Neural cell (in vitro differentiated cells): ENCODE measurements around the gene ELOVL3.

Experiments used
- EP300 ChIP-seq: fragments of 450-650 bp; conservative IDR thresholded peaks from 2 replicates; pipeline ENCODE4 v1.6.1; 2014; ENCODE audit warnings: antibody characterized with exemption, mild to moderate bottlenecking, moderate library complexity; ENCODE audit not compliant: poor library complexity, severe bottlenecking
- MXI1 ChIP-seq: fragments of 450-650 bp; conservative IDR thresholded peaks from 2 replicates; pipeline ENCODE4 v1.6.1; 2014; ENCODE audit warnings: antibody characterized with exemption, mild to moderate bottlenecking; ENCODE audit not compliant: poor library complexity, severe bottlenecking
- POLR2AphosphoS5 ChIP-seq: IDR thresholded peaks from 2 replicates; pipeline ENCODE4 v1.6.1; 2012
- TF ChIP-seq, protein P1 (sequence below): fragments of 450-650 bp; IDR thresholded peaks from 2 replicates; pipeline ENCODE4 v1.5.1; 2014; ENCODE audit warnings: antibody characterized with exemption, mild to moderate bottlenecking, moderate library complexity; ENCODE audit not compliant: poor library complexity, severe bottlenecking

DNA sequence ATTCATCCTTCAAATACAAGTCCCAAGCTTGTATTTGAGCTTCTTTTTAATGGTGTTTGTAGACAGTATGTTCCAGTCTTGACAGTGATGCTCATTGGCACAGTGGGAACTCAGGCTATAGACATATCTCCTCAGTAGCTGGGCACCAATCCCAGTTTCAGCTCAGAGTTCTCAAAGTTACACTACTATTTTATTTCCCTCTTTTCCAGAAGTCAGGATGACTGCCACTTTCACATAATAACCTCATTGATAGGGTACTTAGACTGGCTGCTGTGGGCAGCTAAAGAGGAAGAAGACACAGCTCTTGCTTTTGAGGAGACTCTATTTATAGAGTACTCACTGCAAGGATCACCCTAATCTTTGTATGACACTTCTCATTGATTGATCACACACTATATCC lies 21.6 kb downstream of the ELOVL3 start:
- TF ChIP-seq MXI1 (no peak), EP300 (no peak), POLR2AphosphoS5 (no peak)
- TF ChIP-seq, protein P1, sequence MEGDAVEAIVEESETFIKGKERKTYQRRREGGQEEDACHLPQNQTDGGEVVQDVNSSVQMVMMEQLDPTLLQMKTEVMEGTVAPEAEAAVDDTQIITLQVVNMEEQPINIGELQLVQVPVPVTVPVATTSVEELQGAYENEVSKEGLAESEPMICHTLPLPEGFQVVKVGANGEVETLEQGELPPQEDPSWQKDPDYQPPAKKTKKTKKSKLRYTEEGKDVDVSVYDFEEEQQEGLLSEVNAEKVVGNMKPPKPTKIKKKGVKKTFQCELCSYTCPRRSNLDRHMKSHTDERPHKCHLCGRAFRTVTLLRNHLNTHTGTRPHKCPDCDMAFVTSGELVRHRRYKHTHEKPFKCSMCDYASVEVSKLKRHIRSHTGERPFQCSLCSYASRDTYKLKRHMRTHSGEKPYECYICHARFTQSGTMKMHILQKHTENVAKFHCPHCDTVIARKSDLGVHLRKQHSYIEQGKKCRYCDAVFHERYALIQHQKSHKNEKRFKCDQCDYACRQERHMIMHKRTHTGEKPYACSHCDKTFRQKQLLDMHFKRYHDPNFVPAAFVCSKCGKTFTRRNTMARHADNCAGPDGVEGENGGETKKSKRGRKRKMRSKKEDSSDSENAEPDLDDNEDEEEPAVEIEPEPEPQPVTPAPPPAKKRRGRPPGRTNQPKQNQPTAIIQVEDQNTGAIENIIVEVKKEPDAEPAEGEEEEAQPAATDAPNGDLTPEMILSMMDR, result no peak
